T-cell (primary cell): ENCODE measurements around the gene SLC10A2. TPM values are rescaled to one million over a fixed set of nuclear protein-coding genes. Genes with fewer than 3 reads are reported as not detected.

ENCODE experiments used
- ATAC-seq, 4 experiments: fragments of 200-7000 bp in 3 of 4; fragments of 150-1000 bp in 1 of 4; cut with Tn5 transposase; replicated peaks in 1 of 4; 1 replicate in 3 of 4; 2 replicates in 1 of 4; pipeline ENCODE4 v1.10.0; 2021; ENCODE audit warnings: moderate library complexity in 3 of 4, mild to moderate bottlenecking in 2 of 4, moderate number of reproducible peaks in 1 of 4
- CTCF ChIA-PET, 2 donors: fragments of 300-600 bp; sonication (Branson Sonifier 250); formaldehyde crosslinking; loops; one replicate each; lab custom pipeline; 2022; ENCODE audit warnings: antibody characterized with exemption in 2 of 2; lab: Charles Lee
- POLR2A ChIA-PET, 2 donors: fragments of 300-600 bp; sonication (Branson Sonifier 250); formaldehyde crosslinking; loops; one replicate each; lab custom pipeline; 2022; ENCODE audit warnings: antibody characterized with exemption in 2 of 2; lab: Charles Lee
- DNase-seq, 35 experiments: peaks; one replicate each; pipeline versions ENCODE4 v3.0.0 to v3.0.0-alpha.2; 2013 to 2023
- H3K27ac ChIP-seq: one replicate; pipeline ENCODE4 v1.5.1; 2013; ENCODE audit warnings: low read length
- H3K27me3 ChIP-seq, 2 experiments: replicated peaks in 1 of 2; 1 replicate in 1 of 2; 2 replicates in 1 of 2; pipeline versions ENCODE4 v1.6.1 to v1.7.0; 2013; ENCODE audit warnings: low read length in 1 of 2, mixed read lengths in 1 of 2; ENCODE audit not compliant: control insufficient read depth in 2 of 2, insufficient read depth in 2 of 2; ENCODE audit errors: extremely low read depth in 1 of 2
- H3K36me3 ChIP-seq, 2 donors: 1 replicate in 1 of 2; 2 replicates in 1 of 2; pipeline versions ENCODE4 v1.6.1 to v1.7.0; 2013; ENCODE audit warnings: low read length in 1 of 2; ENCODE audit not compliant: control insufficient read depth in 2 of 2, insufficient read depth in 1 of 2; ENCODE audit errors: extremely low read depth in 1 of 2
- H3K4me1 ChIP-seq, 2 experiments: 1 replicate in 1 of 2; 2 replicates in 1 of 2; pipeline versions ENCODE4 v1.6.1 to v1.7.0; 2013; ENCODE audit warnings: low read length in 2 of 2, mixed read lengths in 1 of 2; ENCODE audit not compliant: insufficient read depth in 2 of 2, control insufficient read depth in 1 of 2; ENCODE audit errors: extremely low read depth in 1 of 2
- H3K4me3 ChIP-seq, 2 donors: 1 replicate in 1 of 2; 2 replicates in 1 of 2; pipeline versions ENCODE4 v1.5.1 to v1.7.0; 2013; ENCODE audit warnings: mild to moderate bottlenecking in 2 of 2, low read length in 1 of 2, moderate library complexity in 1 of 2; ENCODE audit not compliant: control insufficient read depth in 1 of 2; ENCODE audit errors: extremely low read depth in 1 of 2
- H3K9me3 ChIP-seq: 2 replicates; pipeline ENCODE4 v1.7.0; 2013
- H3K27ac Mint-ChIP-seq, 2 donors: one replicate each; pipeline ENCODE4 v1.8.0; 2020 to 2021; ENCODE audit warnings: mild to moderate bottlenecking in 2 of 2, mixed read lengths in 2 of 2
- H3K27me3 Mint-ChIP-seq, 2 donors: one replicate each; pipeline ENCODE4 v1.8.0; 2021 to 2022; ENCODE audit warnings: mixed read lengths in 2 of 2
- H3K36me3 Mint-ChIP-seq: one replicate; pipeline ENCODE4 v1.8.0; 2021; ENCODE audit warnings: mixed read lengths
- H3K4me1 Mint-ChIP-seq, 3 donors: one replicate each; pipeline ENCODE4 v1.8.0; 2020 to 2022; ENCODE audit warnings: mixed read lengths in 3 of 3, mild to moderate bottlenecking in 1 of 3
- H3K4me3 Mint-ChIP-seq, 3 donors: one replicate each; pipeline ENCODE4 v1.8.0; 2020 to 2022; ENCODE audit warnings: mild to moderate bottlenecking in 3 of 3, mixed read lengths in 3 of 3, moderate library complexity in 3 of 3
- H3K9me3 Mint-ChIP-seq, 3 donors: one replicate each; pipeline ENCODE4 v1.8.0; 2020 to 2022; ENCODE audit warnings: mixed read lengths in 3 of 3
- WGBS: methylation state at CpG from one replicate; pipeline ENCODE4 v1.1.5; 2013; ENCODE audit warnings: missing lambda C conversion rate; ENCODE audit not compliant: insufficient coverage; 5-methylcytosine and 5-hydroxymethylcytosine counted together
- total RNA-seq, 35 experiments: library from RNA in 6 of 35; stranded (reverse) in 6 of 35; fragments of 120-200 nt in 1 of 35; gene quantifications; one replicate each; pipeline versions ENCODE4 v1.2.1 to v1.2.4 and lab custom pipeline; 2013 to 2026

Gene SLC10A2
- total RNA-seq, 5 donors from 2014 or later (not counting 1 experiment from before 2014, with no cell fraction given) = not detected

GRCh38 chr13:103081435-103081834 lies 15.2 kb upstream of the SLC10A2 start:
- no peak overlapping the region for H3K4me3 Mint-ChIP-seq
- WGBS = no CpG with 5 or more reads among the region's 2 CpGs
- Histone ChIP-seq H3K4me1 (no peaks in the 10 kb centered on the region), H3K36me3 (no peaks in the 10 kb centered on the region), H3K27ac (no peak overlapping the region), H3K4me3 (no peak overlapping the region), H3K27me3 (no peaks in the 10 kb centered on the region), H3K9me3 (no peaks in the 10 kb centered on the region)
- DNase-seq (no peak), ATAC-seq (no peak)
- H3K27me3 Mint-ChIP-seq = peaks cover 0 to 4% of the 10 kb centered on the region in 2 donors
- no peaks in the 10 kb centered on the region for H3K36me3 Mint-ChIP-seq
- H3K27ac Mint-ChIP-seq = no peak overlapping the region
- H3K4me1 Mint-ChIP-seq = no peaks in the 10 kb centered on the region
- ChIA-PET POLR2A (no interaction called here), CTCF (no interaction called here)
- H3K9me3 Mint-ChIP-seq = peaks cover 0 to 7% (median 0%) of the 10 kb centered on the region in 3 donors

- Mint-ChIP-seq H3K27me3 (peaks cover 2 to 4% of the 10 kb centered on the region in 2 donors), H3K36me3 (no peaks in the 10 kb centered on the region), H3K4me1 (no peaks in the 10 kb centered on the region), H3K4me3 (no peak overlapping the region), H3K27ac (peak overlapping the region in 1 of 2 donors; percentile 3), H3K9me3 (peaks cover 0 to 9% (median 0%) of the 10 kb centered on the region in 3 donors)
- no CpG with 5 or more reads among the region's 5 CpGs for WGBS
- no peak for ATAC-seq
- Histone ChIP-seq H3K36me3 (no peaks in the 10 kb centered on the region), H3K9me3 (no peaks in the 10 kb centered on the region), H3K27ac (no peak overlapping the region), H3K4me3 (no peak overlapping the region), H3K27me3 (no peaks in the 10 kb centered on the region), H3K4me1 (no peaks in the 10 kb centered on the region)
- CTCF ChIA-PET = no interaction called here
- POLR2A ChIA-PET = no interaction called here
- no peak for DNase-seq
Observed at GRCh38 chr13:103078158-103078557, 11.9 kb upstream of the SLC10A2 start.

- Histone ChIP-seq H3K36me3 (no peaks in the 10 kb centered on the region), H3K27me3 (peaks cover 0 to 7% of the 10 kb centered on the region in 2 experiments), H3K4me1 (no peaks in the 10 kb centered on the region), H3K9me3 (no peaks in the 10 kb centered on the region), H3K4me3 (no peak overlapping the region), H3K27ac (no peak overlapping the region)
- ChIA-PET POLR2A (no interaction called here), CTCF (no interaction called here)
- H3K27ac Mint-ChIP-seq = no peak overlapping the region
- peaks cover 0 to 5% (median 2%) of the 10 kb centered on the region in 3 donors for H3K9me3 Mint-ChIP-seq
- H3K4me1 Mint-ChIP-seq = no peaks in the 10 kb centered on the region
- no CpG with 5 or more reads among the region's 1 CpG for WGBS
- H3K27me3 Mint-ChIP-seq = no peaks in the 10 kb centered on the region
- no peak overlapping the region for H3K4me3 Mint-ChIP-seq
- no peaks in the 10 kb centered on the region for H3K36me3 Mint-ChIP-seq
- DNase-seq = no peak
- ATAC-seq = no peak
Observed at GRCh38 chr13:103068836-103069235, 2.6 kb upstream of the SLC10A2 start.

GRCh38 chr13:103067751-103068555 lies 1.7 kb upstream of the SLC10A2 start:
- 79% methylated on average over 4 of the region's 7 CpGs for WGBS
- H3K27ac Mint-ChIP-seq = no peak overlapping the region
- H3K4me1 Mint-ChIP-seq = no peaks in the 10 kb centered on the region
- no peaks in the 10 kb centered on the region for H3K9me3 ChIP-seq
- no peak for ATAC-seq
- no peak overlapping the region for H3K4me3 ChIP-seq
- H3K4me3 Mint-ChIP-seq = no peak overlapping the region
- peaks cover 0 to 5% (median 2%) of the 10 kb centered on the region in 3 donors for H3K9me3 Mint-ChIP-seq
- H3K36me3 Mint-ChIP-seq = no peaks in the 10 kb centered on the region
- H3K4me1 ChIP-seq = no peaks in the 10 kb centered on the region
- no peaks in the 10 kb centered on the region for H3K36me3 ChIP-seq
- H3K27me3 Mint-ChIP-seq = no peaks in the 10 kb centered on the region
- no peak overlapping the region for H3K27ac ChIP-seq
- POLR2A ChIA-PET = no interaction called here
- H3K27me3 ChIP-seq = peaks cover 0 to 7% of the 10 kb centered on the region in 2 experiments
- CTCF ChIA-PET = no interaction called here
- no peak for DNase-seq

- Mint-ChIP-seq H3K4me3 (no peak overlapping the region), H3K27ac (no peak overlapping the region), H3K27me3 (no peaks in the 10 kb centered on the region), H3K4me1 (no peaks in the 10 kb centered on the region), H3K9me3 (peaks cover 0 to 5% (median 2%) of the 10 kb centered on the region in 3 donors), H3K36me3 (no peaks in the 10 kb centered on the region)
- ChIA-PET CTCF (no interaction called here), POLR2A (no interaction called here)
- no peaks in the 10 kb centered on the region for H3K4me1 ChIP-seq
- H3K27ac ChIP-seq = no peak overlapping the region
- no peaks in the 10 kb centered on the region for H3K36me3 ChIP-seq
- H3K4me3 ChIP-seq = no peak overlapping the region
- WGBS = 20% methylated on average over 2 of the region's 3 CpGs
- no peak for DNase-seq
- peaks cover 0 to 7% of the 10 kb centered on the region in 2 experiments for H3K27me3 ChIP-seq
- no peak for ATAC-seq
- H3K9me3 ChIP-seq = no peaks in the 10 kb centered on the region
Observed at GRCh38 chr13:103066781-103067345, 646 bp upstream of the SLC10A2 start.

GRCh38 chr13:103063376-103063775 lies 2.8 kb downstream of the SLC10A2 start:
- no peaks in the 10 kb centered on the region for H3K36me3 Mint-ChIP-seq
- H3K36me3 ChIP-seq = no peaks in the 10 kb centered on the region

More at GRCh38 chr13:103063376-103063775, 2.8 kb downstream of the SLC10A2 start:
- H3K27ac Mint-ChIP-seq = no peak overlapping the region
- no peaks in the 10 kb centered on the region for H3K9me3 ChIP-seq
- no peaks in the 10 kb centered on the region for H3K9me3 Mint-ChIP-seq
- H3K27ac ChIP-seq = no peak overlapping the region
- no peaks in the 10 kb centered on the region for H3K27me3 Mint-ChIP-seq
- H3K4me1 Mint-ChIP-seq = no peaks in the 10 kb centered on the region
- no peak for ATAC-seq
- no peak for DNase-seq
- ChIA-PET POLR2A (no interaction called here), CTCF (no interaction called here)
- H3K4me3 Mint-ChIP-seq = no peak overlapping the region
- peaks cover 0 to 5% of the 10 kb centered on the region in 2 experiments for H3K27me3 ChIP-seq
- H3K4me3 ChIP-seq = no peak overlapping the region
- no peaks in the 10 kb centered on the region for H3K4me1 ChIP-seq
- WGBS = 100% methylated on average over 1 of the region's 4 CpGs
